ENCODE results near the gene PPRC1.

The PPRC1 gene

GRCh38 chr10:102119417-102120141 is 13.3 kb upstream of the PPRC1 start:
- DNase-seq (ENCODE audit: low read depth, low spot score), result no peak

DNA sequence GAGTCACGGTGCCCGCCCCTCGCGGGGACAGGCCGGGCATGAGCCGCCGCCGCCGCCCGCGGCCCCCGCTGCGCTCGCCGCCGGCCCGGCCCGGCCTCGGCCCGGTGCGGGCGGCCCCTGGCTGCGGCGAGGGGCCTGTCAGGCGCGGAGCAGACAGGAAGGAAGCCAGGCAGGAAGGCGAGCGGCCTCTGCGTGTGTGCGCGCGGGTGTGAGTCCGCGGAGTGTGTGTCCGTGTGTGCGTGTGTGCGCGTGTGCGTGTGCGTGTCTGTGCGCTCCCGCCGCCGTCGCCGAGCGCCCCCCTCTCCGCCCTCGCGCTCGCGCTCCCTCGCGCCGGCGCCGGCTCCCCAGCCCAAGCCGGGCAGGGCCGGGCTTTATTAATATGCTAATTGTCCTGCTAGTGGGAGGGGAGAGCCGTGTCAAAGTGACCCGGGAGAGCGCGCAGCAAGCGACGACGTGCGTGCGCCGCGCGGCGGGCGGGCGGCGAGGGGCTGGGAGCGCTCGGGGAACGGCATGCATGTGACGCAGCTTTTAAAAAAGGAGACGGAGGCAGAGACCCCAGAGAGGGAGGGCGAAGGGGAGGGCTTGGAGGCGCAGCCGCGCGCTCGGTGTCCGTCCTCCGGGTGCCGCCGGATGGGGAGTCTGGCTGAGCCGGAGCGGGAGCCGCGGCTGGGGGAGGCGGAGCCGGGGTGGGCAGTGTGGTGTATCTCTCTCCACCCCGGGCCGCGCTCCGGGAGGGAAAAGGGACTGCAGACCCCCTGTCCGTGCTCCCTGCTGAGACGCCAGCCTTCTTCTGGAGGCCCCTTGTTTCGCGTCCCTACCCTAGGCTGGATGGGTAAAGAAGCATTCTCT is 12.5 kb upstream of the PPRC1 start, which contains the start of gene LDB1:
Gene LDB1 (minus strand): TSS at position 227 of the 849 bp plus-strand sequence. CDS start 258 bp downstream, outside the sequence.
- peak; percentile 42 for DNase-seq (ENCODE audit: low read depth, low spot score)

- DNase-seq (ENCODE audit: low read depth, low spot score), result no peak
These were observed 11.7 kb upstream of the PPRC1 start for GRCh38 chr10:102120991-102121738.

- no peak for DNase-seq (ENCODE audit: low read depth, low spot score)
These were observed 11.0 kb upstream of the PPRC1 start for GRCh38 chr10:102121739-102122372.

- no peak for DNase-seq (ENCODE audit: low read depth, low spot score)
These were observed 10.4 kb upstream of the PPRC1 start for GRCh38 chr10:102122450-102122849.

DNA sequence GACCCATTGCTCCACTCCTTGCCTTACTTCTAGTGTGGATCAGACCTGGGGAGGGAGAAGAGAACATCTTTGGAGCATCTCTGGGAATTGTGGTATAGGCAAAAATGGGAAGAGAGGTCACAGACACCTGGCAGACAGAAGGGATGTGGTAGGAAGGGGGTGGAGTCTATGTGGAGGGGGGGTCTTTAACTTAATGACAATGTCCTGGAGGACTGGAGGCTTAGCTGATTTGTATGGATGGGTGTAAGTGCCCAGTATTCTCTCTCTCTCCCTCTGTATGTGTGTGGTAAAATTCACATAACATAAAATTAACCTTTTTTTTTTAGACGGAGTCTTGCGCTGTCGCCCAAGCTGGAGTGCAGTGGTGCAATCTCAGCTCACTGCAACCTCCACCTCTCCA is 9.6 kb upstream of the PPRC1 start:
- no peak for DNase-seq (ENCODE audit: low read depth, low spot score)

- DNase-seq (ENCODE audit: low read depth, low spot score), result no peak
These were observed 1.3 kb upstream of the PPRC1 start for GRCh38 chr10:102131286-102132170.

GRCh38 chr10:102132193-102132562 is 662 bp upstream of the PPRC1 start:
- no peak for DNase-seq (ENCODE audit: low read depth, low spot score)

GRCh38 chr10:102133373-102134195 is 744 bp downstream of the PPRC1 start:
- DNase-seq (ENCODE audit: low read depth, low spot score), result peak; percentile 48

GRCh38 chr10:102134416-102134815 is 1.6 kb downstream of the PPRC1 start:
- no peak for DNase-seq (ENCODE audit: low read depth, low spot score)

DNA sequence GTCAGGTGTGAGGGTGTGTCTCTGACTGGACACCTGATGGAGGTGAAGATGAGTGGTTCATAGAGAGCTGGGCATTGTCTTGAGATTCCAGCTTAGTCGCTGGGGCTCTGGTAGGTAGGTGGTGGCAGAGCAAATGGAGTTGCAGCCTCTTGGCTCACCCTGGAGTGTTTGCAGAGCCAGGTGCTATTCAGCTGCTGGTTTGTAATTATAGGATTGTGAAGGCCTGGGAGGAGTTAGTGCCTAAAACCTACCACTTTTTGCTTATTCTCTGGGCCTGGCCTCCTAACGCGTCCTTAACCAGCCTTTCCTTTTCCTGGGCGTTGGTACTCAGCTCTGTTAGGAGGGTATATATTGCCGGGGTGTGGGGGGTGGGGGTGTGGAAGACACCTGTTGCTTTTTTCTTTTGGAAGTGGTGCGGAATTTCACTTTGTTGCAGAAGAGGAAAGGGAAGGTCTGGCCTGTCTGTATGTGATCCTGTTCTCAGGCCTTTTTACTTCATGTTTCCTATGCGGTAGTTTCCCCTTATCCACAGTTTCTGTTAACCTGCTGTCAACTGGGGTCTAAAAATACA is 3.2 kb downstream of the PPRC1 start:
- no peak for DNase-seq (ENCODE audit: low read depth, low spot score)

GRCh38 chr10:102139281-102140110 is 6.7 kb downstream of the PPRC1 start:
- no peak for DNase-seq (ENCODE audit: low read depth, low spot score)

DNA sequence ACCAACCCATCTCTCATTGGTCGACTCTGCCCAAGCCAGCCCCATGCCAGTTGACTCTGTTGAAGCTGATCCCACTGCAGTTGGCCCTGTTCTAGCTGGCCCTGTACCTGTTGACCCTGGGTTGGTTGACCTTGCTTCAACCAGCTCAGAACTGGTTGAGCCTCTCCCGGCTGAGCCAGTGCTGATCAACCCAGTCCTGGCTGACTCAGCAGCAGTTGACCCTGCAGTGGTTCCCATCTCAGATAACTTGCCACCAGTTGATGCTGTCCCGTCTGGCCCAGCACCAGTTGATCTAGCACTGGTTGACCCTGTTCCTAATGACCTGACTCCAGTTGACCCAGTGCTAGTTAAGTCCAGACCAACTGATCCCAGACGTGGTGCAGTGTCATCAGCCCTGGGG is 7.4 kb downstream of the PPRC1 start:
- DNase-seq (ENCODE audit: low read depth, low spot score), result no peak

GRCh38 chr10:102140913-102141540 is 8.2 kb downstream of the PPRC1 start:
- DNase-seq (ENCODE audit: low read depth, low spot score), result no peak

DNA sequence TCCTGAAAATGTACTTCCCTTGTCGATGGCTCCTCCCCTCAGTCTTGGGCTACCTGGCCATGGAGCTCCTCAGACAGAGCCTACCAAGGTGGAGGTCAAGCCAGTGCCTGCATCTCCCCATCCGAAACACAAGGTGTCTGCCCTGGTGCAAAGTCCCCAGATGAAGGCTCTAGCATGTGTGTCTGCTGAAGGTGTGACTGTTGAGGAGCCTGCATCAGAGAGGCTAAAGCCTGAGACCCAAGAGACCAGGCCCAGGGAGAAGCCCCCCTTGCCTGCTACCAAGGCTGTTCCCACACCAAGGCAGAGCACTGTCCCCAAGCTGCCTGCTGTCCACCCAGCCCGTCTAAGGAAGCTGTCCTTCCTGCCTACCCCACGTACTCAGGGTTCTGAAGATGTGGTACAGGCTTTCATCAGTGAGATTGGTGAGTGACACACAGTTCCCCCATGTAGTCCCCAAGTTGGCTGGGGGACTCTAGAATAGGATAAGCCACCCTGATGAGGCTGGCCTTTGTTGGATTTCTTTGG is 8.8 kb downstream of the PPRC1 start:
- DNase-seq (ENCODE audit: low read depth, low spot score), result no peak

- DNase-seq (ENCODE audit: low read depth, low spot score), result no peak
These were observed 14.2 kb downstream of the PPRC1 start for GRCh38 chr10:102146971-102147428.

GRCh38 chr10:102147561-102147960 is 14.7 kb downstream of the PPRC1 start:
- no peak for DNase-seq (ENCODE audit: low read depth, low spot score)

DNA sequence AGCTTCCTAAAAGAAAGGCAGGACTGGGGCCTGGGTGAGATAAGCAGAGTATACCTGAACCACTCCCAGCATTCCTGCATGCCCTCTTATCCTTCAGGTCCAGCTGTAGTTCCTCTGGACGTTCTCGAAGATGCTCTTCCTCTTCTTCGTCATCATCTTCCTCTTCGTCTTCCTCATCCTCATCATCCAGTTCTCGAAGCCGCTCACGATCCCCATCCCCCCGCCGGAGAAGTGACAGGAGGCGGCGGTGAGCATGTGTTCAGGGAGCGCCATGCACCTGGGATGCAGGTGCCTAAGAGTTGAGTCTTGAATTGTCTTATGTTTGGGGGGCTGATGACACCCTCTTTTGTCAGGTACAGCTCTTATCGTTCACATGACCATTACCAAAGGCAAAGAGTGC is 15.4 kb downstream of the PPRC1 start:
- DNase-seq (ENCODE audit: low read depth, low spot score), result no peak

Data from activated naive CD8-positive, alpha-beta T cell treated with anti-CD3 and anti-CD28 coated beads, Interleukin-2, amount 50 U/mL, for 16 hours (primary cell).